HG03342 (cell line): ENCODE data around the gene SCN7A.

Experiments used
- ATAC-seq: cut with Tn5 transposase; IDR thresholded peaks from one replicate; pipeline ENCODE4 v1.9.1; 2021; ENCODE audit warnings: mild to moderate bottlenecking, moderate library complexity; ENCODE audit not compliant: unreplicated experiment

Gene SCN7A

DNA sequence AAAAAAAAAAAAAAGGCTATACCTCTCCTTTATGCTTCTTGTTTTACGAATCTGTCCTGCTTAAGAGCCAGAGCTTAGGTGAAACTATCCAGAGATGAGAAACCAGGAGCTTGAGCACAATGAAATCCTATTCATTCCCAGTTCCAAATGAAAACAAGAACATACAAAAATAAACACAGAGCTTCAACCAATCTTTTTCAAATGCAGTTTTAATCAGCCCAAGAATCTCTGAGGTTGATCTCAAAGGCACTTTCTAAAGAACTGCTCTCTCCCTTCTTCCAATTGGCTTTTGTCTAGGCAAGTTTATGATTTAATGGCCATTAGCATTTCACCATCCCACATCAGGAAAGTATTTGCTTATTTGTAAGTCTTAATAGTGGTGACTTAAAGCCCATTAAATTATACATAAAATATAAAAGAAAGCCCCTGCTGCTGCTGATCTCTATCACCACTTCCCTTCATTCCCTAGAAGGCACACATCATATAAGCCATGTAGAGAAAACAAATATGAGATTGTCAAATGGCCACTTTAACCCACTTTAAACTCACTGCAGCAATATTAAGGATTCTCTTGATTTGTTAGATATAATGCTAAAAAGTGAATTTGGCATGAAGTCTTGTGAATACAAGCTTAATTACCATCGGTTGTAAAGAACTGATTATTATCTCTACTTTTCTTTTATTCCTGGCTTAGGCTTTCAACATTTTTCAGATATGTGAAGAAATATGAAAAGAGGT is 89.0 kb downstream of the SCN7A start:
- ATAC-seq = no peak

DNA sequence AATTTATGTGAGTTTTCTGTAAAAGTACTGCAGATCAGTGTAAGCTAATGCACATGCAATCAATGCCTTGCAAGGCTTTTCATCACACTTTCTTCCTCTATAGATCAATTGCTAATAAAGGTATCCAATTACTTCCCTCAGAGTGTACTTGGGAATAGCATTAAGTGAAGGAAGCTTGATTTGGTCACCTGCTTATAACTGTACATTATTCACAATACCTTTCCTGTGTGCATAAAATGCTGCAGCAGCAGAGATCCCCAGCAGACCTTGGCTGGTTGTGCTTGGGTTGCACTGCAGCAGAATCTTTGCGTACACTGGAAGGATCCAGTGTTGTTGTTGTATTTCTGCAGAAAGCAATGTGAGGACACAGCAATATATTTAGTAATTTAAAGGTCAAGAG is 99.8 kb downstream of the SCN7A start:
- no peak for ATAC-seq

DNA sequence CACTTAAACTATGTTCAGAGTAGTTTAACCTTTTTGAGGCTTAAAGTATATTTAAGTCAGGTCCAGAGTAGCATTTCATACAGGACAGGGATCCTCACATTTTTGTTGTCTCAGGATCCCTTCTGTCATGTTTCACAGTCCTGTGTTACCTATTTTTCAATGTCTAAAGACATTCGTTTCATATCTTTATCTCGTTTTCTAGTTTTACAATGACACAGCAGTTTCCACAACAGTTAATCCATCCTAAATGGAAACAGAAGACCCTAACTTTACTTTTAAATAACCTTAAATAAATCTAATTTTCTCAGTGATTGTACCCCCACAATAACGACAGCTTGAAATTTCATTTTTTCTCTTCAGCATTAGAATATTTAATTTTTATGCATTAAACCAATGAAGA is 101.0 kb downstream of the SCN7A start:
- no peak for ATAC-seq

DNA sequence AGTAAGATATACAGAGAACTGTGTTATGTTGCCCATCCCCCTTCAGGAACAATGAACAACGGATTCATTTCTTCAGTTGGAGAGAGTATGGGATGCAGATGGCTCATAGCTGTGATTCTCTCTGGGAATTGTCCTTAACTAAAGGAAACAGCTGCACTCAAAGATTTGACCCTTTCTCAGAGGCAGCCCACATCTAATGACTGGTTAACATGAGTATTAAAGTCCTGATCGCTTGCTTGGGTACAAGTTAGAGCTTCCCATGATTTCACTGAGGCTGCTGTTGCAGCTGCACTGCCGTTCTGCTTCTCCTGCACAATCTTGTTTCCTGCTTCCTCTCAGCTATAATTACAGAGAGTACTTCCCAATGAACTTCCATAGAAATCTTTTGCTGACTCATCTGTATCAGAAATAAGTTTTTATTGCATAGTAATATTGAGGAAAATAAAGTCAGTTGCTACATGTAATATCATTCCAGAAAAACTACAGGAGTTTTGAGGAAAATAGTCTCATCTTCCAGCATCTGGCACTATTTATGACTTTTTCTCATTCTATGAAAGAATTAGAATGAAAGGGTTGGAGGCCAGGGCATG is 105.5 kb downstream of the SCN7A start:
- no peak for ATAC-seq

DNA sequence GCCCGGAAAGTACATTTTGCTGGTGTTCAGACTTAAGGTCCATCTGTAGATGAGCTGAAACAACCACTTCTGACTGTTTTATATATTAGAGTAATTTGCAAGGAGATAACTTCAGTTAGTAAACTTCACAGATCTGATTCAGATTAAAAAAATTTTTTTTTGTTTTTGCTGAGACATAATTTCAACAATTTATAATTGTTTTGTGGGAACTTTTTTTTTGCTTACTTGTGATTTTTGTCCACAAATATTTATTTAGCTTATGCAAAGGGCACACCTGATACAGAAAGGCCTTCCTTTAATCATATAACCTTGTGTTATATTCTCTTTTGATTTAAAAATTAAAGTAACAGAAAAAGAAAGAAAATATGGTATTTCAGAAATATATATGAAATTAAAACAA is 108.7 kb downstream of the SCN7A start:
- ATAC-seq = no peak

DNA sequence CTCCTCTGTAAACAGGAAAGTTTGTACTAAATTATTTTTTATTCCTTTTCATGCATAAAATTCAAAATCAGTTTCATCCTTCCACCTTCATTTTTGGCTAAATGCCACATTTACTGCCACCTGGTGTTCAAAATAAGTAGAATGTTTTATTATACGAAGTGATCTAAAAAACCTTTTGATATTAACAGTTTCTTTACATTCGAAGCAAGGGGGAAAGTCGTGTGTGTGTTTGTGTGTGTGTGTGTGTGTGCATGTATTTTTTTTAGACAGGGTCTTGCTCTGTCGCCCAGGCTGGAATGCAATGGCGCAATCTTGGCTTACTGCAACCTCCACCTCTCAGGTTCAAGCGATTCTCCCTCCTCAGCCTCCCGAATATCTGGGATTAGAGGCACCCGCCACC is 109.3 kb downstream of the SCN7A start:
- no peak for ATAC-seq

DNA sequence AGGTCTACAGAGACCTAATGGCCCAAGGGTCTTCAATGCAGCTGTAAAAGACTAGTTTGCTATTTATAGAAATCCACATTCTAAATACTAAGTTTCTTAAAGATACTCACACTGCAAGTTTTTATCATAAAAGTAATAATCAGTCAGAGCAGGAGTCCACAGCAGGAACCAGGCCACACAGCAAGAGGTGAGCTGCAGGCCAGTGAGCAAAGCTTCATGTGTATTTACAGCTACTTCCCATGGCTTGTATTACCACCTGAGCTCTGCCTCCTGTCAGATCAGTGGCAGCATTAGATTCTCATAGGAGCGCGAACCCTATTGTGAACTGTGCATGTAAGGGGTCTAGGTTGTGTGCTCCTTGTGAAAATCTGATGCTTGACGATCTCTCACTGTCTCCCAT is 111.6 kb downstream of the SCN7A start:
- no peak for ATAC-seq

DNA sequence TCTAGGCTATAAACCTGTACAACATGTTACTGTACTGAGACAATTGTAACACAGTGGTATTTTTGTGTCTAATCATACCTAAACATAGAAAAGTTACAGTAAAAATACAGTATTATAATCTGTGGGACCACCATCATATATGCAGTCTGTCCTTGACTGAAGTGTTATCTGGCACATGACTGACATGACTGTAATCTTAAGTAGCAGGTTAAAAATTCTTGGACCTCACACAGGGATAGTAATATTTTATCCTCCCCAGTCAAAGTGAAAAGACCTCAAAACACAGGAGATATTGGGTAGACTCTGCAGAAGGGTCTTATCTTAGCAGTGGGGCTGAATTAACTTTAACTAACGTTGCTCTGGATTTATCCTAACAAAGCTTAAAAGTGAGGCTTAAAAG is 113.4 kb downstream of the SCN7A start:
- ATAC-seq = no peak

DNA sequence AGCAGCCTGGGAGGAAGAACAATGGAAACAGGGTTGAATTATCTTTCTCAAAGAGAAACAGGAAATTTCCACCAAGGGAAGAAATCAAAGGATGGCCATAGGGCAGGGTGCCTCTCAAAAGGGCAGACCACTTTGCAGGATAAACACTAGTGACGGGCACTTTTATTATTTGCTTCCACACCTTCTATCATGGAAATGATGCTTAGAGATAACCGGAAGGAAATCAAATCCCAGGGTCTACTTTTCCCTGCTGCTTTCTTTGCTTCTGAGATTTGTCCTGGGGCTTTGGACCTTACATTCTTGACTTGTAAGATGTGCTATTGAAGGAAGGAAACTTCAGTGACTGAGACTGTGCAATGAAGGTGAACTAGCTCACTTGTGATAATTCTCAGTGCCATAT is 117.2 kb downstream of the SCN7A start:
- ATAC-seq = no peak

DNA sequence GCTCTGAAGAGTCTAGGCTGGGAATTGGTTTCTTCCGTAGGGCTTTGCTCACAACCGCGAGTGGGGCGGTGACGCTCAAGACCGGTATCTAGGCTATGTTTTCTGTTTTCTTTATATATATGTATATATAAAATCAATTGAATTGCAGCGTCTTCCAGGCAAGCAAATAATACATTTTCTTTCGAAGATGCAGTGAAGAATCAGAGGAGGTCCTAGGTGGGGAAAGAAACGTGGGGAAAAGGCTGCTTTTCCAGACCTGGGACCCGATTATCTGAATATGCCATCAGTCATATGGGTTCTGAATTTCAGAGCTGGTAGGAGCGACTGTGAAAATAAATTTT is 117.6 kb downstream of the SCN7A start:
- no peak for ATAC-seq

DNA sequence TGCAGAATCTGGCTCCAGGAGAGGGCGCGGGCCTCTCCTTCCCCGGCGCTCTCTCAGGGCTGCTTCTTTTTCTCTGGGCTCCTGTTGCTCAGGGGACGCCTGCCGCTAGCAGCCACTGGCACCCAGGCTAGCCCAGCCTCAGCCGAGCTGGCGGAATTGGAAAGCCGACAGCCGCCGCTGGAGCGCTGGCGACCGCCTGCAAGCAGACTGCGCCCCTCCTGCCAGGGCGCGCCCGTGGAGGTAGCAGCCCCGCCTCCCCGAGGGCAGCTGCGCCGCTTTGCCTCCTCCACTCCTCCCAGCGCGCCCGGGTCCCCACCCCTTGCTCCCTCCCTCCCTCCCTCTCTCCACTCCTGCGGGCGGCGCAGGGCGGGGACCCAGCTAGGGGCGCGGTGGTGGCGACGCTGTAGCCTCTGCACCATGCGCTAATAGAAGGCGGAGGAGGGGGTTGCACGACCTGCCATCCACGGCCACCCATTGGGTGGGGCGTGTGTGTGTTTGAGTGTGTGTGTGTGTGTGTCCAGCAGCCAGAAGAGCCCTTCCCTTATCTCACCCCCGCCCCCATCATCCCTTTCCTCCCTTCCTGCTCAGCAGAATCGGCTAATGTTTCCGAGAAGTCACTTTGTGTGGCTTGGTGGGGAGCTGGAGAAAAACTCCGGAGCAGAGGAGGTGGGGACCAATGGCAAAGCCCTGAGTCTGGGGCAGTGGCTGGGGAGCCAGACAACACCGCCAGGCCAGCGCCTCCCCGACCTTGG is 118.1 kb downstream of the SCN7A start, which contains the start of gene SCN9A:
TSS of gene SCN9A (minus strand) at position 209 of the 752 bp plus-strand sequence. CDS start 64,188 bp downstream, outside the sequence.
- peak; percentile 55 for ATAC-seq

DNA sequence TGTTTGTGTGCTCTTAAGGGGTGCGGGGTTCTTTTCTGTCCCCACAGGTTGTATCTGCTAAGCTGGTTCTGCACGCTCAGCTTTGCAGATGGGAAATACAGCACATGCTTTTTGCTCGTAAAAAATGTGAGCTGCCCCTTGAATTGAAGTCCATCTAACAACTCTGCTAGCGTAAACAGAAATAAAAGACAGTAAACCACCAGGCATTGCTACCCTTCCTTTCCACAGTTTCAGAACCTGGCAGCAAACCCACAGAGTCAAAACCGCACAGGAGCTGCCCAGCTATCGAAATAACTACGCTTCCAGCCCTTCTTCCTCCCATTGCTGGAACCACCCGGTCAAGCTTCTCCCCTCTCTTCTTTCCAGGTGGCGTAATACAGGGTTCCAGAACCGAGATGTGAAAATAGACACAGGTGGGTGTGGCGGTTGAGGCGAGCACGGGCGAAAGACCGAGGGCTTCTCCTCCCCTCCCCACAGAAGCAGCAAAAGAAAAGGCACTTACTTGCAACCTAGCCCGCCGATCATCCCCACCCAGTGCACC is 118.8 kb downstream of the SCN7A start:
- peak; percentile 16 for ATAC-seq

DNA sequence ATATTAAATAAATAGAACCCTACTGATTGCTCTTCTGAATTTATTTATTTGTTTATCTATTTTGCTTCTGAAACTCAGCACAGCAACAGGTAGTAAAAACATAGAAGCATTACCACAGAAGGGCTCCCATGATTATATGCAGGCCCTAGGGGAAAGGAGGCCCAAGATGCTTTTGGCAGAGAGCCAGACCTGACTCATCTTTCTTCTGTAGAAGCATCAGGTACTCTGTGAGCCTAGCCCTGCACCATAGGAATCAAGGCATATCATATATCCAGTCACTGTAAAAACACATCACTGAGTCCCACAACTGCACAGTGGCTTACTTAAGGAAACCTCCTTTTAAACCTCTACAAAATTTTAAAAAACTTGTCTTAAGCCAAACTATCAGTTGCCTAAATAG is 120.1 kb downstream of the SCN7A start:
- ATAC-seq = no peak

DNA sequence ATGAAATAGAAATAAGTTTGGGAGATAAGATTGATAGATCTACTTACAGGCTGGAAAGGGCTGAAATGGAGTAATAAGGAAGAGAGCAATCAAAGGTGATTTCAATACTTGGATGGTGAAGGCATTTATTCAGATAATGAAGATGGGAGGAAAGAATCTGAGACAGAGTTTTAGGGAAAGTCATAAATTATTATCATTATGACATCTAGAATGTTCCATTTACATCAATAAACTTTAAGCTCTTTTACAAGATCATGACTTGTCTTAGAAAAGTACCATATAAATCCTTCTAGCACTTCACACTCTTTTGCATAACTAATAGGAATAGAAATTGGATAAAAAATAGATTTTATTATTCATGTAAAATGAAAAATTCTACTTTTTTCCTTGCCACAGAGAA is 120.5 kb downstream of the SCN7A start:
- ATAC-seq = no peak

DNA sequence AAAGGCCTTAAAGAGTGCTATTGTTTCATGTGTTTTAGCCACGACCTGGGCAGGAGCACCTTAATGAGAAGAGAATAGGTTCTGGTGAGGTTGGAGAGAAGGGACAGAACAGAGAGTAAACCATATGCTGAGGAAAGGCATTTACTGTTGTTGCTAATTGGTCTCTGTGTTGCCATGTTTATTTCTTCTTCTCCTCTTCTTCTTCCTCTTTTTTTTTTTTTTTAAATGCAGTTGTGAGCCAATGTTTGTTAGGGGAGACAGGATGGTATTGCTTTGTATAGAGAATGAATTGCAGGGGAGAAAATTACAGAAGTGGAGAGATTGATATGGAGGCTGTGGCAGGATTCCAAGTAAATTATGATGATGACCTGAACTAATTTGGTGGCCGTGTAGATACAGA is 120.9 kb downstream of the SCN7A start:
- ATAC-seq = no peak

DNA sequence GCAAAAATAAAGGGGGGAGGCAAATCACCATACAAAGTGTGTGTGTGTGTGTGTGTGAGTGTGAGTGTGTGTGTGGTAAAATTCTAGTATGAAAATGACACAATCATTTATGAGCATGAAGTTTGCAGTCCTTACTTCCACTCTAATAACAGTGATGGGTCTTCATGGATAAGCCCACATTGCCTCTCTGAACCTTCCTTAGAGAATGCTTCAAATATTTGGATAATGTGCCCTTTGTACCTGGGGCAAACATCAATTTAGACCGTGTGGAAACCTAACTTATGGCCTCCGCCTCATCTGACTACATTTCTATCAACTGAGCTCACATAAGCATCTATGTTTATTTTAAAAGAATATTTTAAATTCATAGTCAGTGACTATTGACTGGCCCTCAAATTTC is 122.0 kb downstream of the SCN7A start:
- no peak for ATAC-seq

DNA sequence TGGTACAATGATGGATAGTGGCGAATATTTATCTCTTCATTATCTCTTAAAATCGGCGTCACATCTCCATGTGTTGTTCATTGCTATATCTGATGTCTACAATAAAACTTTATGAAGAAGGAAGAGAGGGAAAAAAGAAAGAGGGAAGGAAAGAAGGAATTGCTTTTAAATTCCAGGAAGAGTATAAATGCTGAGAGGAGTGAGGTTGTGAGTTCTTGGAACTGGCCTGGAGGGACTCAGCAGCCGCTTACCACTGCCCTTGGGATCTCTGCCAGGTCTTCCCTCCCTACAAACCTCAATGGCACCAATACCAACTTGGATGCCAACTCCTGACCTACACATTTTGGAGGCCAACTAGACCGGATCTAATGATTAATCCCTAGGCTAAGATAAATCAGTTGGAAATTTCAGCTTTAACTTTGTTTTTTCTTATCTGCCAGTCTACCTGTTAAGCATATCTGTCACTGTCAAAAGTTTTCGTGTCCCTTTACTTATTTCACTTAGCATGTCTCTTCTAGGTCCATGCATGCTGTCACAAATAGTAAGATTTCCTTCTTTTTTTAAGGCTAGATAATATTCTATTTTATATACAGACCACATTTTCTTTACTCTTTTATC is 128.1 kb downstream of the SCN7A start:
- no peak for ATAC-seq

DNA sequence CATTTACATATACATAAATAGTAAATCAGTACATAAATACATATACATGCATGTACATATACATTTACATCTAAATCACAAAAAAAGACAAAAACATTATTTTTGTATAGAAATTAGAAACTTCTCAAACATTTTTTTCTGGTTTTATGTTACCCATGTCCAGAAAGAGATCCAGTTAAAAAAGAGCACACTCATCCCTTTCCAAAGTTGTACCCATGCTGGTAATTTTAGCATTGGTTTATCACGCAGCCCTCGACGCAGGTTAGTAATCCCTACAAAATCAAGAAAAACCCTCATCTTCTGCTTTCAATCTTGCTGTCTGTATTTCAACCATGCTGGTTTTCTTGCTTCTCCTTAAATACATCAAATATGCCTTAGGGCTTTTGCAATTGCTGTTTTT is 128.8 kb downstream of the SCN7A start:
- ATAC-seq = no peak

DNA sequence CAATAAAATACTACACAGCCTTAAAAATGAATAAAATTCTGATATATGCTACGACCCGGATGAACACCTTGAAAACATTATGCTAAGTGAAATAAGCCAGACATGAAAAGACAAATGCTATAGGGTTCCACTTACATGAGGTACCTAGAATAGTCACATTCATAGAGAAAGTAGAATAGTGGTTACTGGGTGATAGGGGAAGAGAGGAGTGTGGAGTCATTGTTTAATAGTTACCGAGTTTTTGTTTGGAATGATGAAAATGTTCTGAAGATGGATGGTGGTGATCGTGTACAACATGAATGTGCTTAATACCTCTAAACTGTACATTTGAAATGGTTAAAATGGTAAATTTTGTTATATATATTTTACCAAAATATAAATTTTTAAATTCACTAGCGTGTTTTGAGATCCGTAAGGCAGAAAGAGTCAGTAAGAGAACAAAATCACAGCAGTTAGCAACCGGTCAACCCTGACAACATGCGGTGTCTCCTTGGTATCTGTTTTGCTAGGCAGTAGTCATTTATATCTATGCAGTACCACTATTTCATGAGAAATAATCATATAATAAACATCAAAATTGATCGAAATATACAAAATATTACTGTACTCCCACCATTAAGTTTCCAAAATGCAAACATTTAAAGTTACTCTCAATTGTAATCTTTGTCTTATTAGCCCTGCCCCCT is 129.4 kb downstream of the SCN7A start:
- ATAC-seq = no peak

DNA sequence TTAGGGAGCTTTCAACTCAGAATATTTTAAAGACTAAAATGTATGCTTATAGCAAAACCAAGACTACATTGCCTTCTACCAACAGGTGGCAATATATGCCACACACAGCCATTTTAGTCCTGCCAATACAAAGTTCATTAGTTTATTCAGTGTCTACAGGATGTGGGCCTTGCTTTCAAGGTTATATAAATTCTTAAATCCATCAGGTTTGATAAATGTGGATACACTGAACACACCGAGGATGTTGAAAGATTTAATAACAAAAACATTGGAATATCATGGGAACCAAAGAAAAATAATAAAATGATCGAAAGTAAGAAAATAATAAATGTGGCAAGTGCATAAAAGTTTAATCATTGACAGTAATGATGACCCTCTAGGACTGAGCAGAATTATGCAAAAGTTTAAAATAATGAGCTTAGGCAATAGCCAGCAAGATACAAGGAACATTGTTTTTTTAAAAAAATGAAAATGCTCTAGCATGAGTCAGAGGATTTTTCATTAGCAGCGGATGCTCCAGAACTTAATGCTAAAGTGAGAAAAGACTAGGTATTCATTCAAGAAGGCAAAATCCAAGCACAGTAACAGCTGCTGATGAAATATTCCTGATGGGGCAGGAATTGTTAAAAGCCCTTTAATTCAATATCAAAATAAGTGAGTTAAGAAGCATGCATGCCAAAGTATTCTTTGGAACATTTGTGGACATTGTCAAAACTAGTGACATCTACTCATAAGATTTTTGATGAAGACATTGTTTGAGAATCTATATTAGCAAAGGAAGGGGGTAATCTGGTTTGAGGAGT is 132.5 kb downstream of the SCN7A start:
- no peak for ATAC-seq
